WTC11 (cell line): ENCODE results near the gene GRIK5.

Experiments used
- CBFB ChIP-seq: sonication (generic); formaldehyde crosslinking; IDR thresholded peaks from 2 replicates; pipeline ENCODE4 v1.8.1; 2022; ENCODE audit warnings: mild to moderate bottlenecking, low read depth, missing genetic modification reagents
- CREB1 ChIP-seq: sonication (generic); formaldehyde crosslinking; IDR thresholded peaks from 2 replicates; pipeline ENCODE4 v1.8.0; 2023; ENCODE audit warnings: mild to moderate bottlenecking, missing genetic modification reagents
- ELF4 ChIP-seq: sonication (generic); formaldehyde crosslinking; IDR thresholded peaks from 2 replicates; pipeline ENCODE4 v1.8.1; 2022; ENCODE audit warnings: low read depth, mild to moderate bottlenecking, moderate library complexity, missing genetic modification reagents
- ESRRA ChIP-seq: sonication (generic); formaldehyde crosslinking; IDR thresholded peaks from 2 replicates; pipeline ENCODE4 v1.8.1; 2022; ENCODE audit warnings: mild to moderate bottlenecking, missing genetic modification reagents, borderline replicate concordance
- FOXJ3 ChIP-seq: sonication (generic); formaldehyde crosslinking; IDR thresholded peaks from 2 replicates; pipeline ENCODE4 v1.9.0; 2021; ENCODE audit warnings: missing genetic modification reagents, mild to moderate bottlenecking, borderline replicate concordance
- SMAD3 ChIP-seq: sonication (generic); formaldehyde crosslinking; IDR thresholded peaks from 2 replicates; pipeline ENCODE4 v1.8.0; 2022; ENCODE audit warnings: missing genetic modification reagents, mild to moderate bottlenecking, borderline replicate concordance
- TEAD4 ChIP-seq: sonication (generic); formaldehyde crosslinking; IDR thresholded peaks from 2 replicates; pipeline ENCODE4 v1.8.0; 2022; ENCODE audit warnings: mild to moderate bottlenecking, missing genetic modification reagents
- ZNF121 ChIP-seq: sonication (generic); formaldehyde crosslinking; IDR thresholded peaks from 2 replicates; pipeline ENCODE4 v1.8.0; 2023; ENCODE audit warnings: missing genetic modification reagents
- ZNF396 ChIP-seq: fragments of 250-450 bp; sonication (Bioruptor Pico); IDR thresholded peaks from 2 replicates; pipeline ENCODE4 v1.8.0; 2021; ENCODE audit warnings: mild to moderate bottlenecking, moderate library complexity, borderline replicate concordance
- TF ChIP-seq, protein P1 (sequence below): sonication (generic); formaldehyde crosslinking; conservative IDR thresholded peaks from 2 replicates; pipeline ENCODE4 v1.8.1; 2023; ENCODE audit warnings: mild to moderate bottlenecking, low read depth, missing genetic modification reagents, moderate library complexity
- TF ChIP-seq, protein P2 (sequence below): fragments of 200-600 bp; IDR thresholded peaks from 2 replicates; pipeline ENCODE4 v1.8.0; 2022; ENCODE audit warnings: antibody characterized with exemption
- TF ChIP-seq, protein P3 (sequence below): sonication (generic); formaldehyde crosslinking; IDR thresholded peaks from 2 replicates; pipeline ENCODE4 v1.8.0; 2022; ENCODE audit warnings: mild to moderate bottlenecking, missing genetic modification reagents
- TF ChIP-seq, protein P4 (sequence below): sonication (generic); formaldehyde crosslinking; IDR thresholded peaks from 2 replicates; pipeline ENCODE4 v1.8.1; 2023; ENCODE audit warnings: mild to moderate bottlenecking, moderate library complexity, missing genetic modification reagents

DNA sequence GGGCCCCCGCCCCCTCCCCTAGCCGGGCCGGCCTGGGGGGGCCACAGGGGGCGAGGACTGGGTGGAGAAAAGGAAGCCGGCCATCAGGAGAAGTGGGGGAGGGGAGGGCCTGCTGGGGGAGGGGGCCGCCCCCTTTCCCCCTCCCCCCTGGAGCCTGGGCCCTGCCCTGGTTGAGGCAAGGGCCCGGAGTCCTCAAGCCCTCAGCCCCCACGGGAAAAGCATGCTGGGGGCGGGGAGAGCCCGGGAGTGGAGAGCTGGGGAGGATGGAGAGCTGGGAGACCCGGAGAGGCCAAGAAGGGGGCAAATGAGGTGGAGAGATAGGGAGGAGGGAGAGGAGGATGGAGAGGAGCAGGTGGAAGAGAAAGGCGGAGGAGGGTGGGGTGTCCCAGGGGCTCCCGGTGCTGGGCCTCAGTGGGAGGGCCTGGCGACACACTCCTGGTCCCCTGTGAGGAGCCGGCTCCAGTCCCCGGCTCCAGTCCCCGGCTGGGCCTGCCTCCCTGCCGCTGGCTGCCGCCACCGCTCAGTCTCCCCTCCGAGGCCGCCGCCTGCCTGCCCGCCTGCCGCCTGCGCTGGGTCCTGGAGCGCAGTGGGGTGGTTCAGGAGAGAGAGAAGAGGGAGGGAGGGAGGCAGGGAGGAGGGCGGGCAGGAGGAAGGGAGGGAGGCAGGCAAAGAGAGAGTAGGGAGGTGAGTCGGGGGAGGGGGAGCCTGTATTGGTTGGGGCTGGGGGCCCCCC, at the start of gene GRIK5:
- TF ChIP-seq, protein P1, sequence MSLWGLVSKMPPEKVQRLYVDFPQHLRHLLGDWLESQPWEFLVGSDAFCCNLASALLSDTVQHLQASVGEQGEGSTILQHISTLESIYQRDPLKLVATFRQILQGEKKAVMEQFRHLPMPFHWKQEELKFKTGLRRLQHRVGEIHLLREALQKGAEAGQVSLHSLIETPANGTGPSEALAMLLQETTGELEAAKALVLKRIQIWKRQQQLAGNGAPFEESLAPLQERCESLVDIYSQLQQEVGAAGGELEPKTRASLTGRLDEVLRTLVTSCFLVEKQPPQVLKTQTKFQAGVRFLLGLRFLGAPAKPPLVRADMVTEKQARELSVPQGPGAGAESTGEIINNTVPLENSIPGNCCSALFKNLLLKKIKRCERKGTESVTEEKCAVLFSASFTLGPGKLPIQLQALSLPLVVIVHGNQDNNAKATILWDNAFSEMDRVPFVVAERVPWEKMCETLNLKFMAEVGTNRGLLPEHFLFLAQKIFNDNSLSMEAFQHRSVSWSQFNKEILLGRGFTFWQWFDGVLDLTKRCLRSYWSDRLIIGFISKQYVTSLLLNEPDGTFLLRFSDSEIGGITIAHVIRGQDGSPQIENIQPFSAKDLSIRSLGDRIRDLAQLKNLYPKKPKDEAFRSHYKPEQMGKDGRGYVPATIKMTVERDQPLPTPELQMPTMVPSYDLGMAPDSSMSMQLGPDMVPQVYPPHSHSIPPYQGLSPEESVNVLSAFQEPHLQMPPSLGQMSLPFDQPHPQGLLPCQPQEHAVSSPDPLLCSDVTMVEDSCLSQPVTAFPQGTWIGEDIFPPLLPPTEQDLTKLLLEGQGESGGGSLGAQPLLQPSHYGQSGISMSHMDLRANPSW (CRISPR knock-in tag) = no peak
- TF ChIP-seq, protein P2, sequence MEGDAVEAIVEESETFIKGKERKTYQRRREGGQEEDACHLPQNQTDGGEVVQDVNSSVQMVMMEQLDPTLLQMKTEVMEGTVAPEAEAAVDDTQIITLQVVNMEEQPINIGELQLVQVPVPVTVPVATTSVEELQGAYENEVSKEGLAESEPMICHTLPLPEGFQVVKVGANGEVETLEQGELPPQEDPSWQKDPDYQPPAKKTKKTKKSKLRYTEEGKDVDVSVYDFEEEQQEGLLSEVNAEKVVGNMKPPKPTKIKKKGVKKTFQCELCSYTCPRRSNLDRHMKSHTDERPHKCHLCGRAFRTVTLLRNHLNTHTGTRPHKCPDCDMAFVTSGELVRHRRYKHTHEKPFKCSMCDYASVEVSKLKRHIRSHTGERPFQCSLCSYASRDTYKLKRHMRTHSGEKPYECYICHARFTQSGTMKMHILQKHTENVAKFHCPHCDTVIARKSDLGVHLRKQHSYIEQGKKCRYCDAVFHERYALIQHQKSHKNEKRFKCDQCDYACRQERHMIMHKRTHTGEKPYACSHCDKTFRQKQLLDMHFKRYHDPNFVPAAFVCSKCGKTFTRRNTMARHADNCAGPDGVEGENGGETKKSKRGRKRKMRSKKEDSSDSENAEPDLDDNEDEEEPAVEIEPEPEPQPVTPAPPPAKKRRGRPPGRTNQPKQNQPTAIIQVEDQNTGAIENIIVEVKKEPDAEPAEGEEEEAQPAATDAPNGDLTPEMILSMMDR = no peak
- no peak for TF ChIP-seq FOXJ3 (CRISPR knock-in tag)
- TF ChIP-seq SMAD3 = no peak
- TF ChIP-seq TEAD4 (CRISPR knock-in tag) = no peak
- TF ChIP-seq CBFB = no peak
- no peak for TF ChIP-seq ZNF121 (CRISPR knock-in tag)
- TF ChIP-seq ESRRA (CRISPR knock-in tag) = no peak
- TF ChIP-seq, protein P3, sequence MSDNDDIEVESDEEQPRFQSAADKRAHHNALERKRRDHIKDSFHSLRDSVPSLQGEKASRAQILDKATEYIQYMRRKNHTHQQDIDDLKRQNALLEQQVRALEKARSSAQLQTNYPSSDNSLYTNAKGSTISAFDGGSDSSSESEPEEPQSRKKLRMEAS = no peak
- TF ChIP-seq CREB1 (CRISPR knock-in tag) = no peak
- TF ChIP-seq, protein P4, sequence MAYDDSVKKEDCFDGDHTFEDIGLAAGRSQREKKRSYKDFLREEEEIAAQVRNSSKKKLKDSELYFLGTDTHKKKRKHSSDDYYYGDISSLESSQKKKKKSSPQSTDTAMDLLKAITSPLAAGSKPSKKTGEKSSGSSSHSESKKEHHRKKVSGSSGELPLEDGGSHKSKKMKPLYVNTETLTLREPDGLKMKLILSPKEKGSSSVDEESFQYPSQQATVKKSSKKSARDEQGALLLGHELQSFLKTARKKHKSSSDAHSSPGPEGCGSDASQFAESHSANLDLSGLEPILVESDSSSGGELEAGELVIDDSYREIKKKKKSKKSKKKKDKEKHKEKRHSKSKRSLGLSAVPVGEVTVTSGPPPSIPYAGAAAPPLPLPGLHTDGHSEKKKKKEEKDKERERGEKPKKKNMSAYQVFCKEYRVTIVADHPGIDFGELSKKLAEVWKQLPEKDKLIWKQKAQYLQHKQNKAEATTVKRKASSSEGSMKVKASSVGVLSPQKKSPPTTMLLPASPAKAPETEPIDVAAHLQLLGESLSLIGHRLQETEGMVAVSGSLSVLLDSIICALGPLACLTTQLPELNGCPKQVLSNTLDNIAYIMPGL (CRISPR knock-in tag) = no peak
- no peak for TF ChIP-seq ZNF396 (CRISPR knock-in tag)
- no peak for TF ChIP-seq ELF4 (CRISPR knock-in tag)
